HG03280 (cell line): ENCODE data around the gene OR10A3.
A peak's percentile ranks its signal among the peaks of the same experiment; 100 is the strongest.
"Not testable (repeated sequence)": the region's sequence is repeated elsewhere in the genome, so short reads cannot be mapped to it uniquely, and the experiment has no call there.

ENCODE experiments used
- ATAC-seq: cut with Tn5 transposase; IDR thresholded peaks from one replicate; pipeline ENCODE4 v1.9.1; 2021; ENCODE audit warnings: mild to moderate bottlenecking, moderate library complexity; ENCODE audit not compliant: unreplicated experiment

Gene OR10A3

GRCh38 chr11:7941608-7942007 lies at the start of gene OR10A3:
TSS of gene OR10A3 (minus strand) at chr11:7941708. CDS start at chr11:7939520, 2,188 bp downstream.
- ATAC-seq: no peak

DNA sequence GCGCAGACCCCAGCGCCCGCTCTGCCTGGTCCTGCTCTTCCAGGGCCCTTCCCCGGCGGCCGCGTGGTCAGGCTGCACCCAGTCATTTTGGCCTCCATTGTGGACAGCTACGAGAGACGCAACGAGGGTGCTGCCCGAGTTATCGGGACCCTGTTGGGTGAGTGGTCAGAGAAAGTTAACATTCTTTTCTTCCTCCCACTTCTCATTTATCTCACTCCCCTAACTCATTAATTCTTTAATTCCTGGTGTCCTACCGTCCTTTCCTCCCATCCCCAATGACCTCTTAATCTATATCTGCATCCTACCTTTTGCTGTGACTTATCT lies 46.0 kb upstream of the OR10A3 start:
- not testable (repeated sequence) for ATAC-seq

DNA sequence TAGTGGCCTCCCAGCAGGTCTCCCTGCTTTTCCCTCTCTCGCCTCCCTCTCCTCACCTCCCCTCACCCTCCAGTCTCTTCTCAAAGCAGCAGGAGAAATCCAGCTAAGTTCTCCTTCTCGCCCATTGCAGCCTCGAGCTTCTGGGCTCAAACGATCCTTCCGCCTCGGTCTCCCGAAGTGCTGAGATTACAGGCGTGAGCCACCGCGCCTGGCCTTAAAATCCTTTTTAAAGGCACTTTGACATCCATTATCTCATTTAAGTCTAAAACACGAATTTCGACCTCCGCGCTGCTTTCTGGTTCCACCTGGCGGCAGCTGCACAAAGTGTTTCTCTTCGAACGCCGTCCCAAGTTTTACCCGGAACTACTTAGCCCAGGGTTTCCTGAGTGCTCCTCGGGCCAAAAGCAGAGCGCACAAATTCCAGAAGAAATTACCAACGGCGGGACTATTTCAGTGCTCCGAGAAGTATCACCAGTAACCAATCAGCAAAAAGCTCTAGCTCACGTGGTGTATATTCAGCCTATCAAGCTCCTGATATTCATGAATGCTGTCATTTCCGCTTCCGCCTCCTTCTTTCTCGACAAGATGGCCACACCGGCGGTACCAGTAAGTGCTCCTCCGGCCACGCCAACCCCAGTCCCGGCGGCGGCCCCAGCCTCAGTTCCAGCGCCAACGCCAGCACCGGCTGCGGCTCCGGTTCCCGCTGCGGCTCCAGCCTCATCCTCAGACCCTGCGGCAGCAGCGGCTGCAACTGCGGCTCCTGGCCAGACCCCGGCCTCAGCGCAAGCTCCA lies 45.5 kb upstream of the OR10A3 start, which contains the start of gene EIF3F:
TSS of gene EIF3F (plus strand) at position 570 of the 792 bp plus-strand sequence. CDS start at position 586, 16 bp downstream.
- peak; percentile 95 for ATAC-seq

GRCh38 chr11:7983832-7984590 lies 42.5 kb upstream of the OR10A3 start:
- no peak for ATAC-seq

GRCh38 chr11:7982582-7983119 lies 41.1 kb upstream of the OR10A3 start:
- no peak for ATAC-seq

- ATAC-seq: no peak
Measured at GRCh38 chr11:7981619-7982157, 40.2 kb upstream of the OR10A3 start.

DNA sequence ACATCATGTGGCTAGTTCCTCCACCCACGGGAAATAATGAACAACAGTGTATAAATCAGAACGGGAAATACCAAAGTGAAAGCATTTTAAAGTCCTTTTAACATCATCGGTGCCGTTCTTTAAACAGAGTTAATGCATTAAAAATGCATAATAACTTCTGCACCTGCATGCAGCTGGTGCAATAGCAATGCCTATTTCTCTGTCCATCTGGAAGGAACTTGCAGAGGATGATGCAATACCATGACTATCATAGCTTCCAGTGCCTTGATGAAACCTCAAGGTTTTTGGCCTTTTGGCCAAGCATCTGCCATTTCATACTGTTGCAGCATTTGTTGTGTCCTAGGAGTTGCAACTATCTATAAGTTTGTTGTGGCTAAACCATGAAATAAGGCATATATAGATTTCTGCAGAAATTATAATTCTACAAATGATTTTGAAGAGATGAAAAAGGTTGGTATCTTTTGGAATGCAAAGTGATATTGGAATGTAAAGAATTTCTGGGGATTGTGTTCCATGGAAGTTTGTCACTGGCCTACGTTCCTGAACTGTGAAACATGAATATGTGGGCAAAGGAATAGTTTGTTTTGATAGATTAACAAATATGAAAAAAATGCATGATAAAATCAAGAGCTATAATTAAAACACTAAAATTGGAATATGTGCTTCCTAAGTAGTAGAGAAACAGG lies 35.9 kb upstream of the OR10A3 start:
- no peak for ATAC-seq

DNA sequence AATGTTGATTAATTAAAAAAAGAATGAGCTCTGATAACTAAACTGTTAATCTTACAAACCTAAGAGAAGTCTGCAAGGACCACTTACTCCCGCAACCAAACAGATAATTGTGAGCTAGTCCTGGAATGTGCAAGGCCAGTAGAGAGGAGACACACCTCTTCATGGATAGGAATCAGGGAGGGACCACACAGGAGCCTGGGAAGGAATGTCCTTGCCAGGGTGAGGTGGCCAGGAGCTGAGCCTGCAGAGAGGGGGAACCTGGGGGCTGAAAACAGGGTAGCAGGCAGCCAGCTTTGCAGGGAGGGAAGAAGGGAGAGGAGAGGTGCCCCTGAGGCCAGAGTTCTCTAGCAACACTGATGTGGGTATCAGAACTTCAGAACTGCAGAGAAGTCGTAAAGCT lies 33.2 kb upstream of the OR10A3 start:
- ATAC-seq: no peak

DNA sequence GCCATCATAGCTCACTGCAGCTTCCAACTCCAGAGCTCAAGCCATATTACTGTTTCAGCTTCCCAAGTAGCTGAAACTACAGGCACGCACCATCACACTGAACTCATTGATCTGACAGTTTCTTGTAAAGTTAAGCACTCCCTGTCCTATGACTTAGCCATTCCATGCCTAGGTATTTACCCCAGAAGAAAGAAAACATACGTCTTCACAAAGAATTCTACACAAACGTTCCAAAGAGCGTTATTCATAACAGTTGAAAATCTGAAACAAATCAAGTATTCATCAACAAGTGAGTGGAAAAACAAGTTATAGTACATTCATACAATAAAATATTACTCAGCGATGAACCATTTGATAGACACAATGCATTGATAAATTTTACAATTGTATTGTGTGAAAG lies 31.5 kb upstream of the OR10A3 start:
- no peak for ATAC-seq

DNA sequence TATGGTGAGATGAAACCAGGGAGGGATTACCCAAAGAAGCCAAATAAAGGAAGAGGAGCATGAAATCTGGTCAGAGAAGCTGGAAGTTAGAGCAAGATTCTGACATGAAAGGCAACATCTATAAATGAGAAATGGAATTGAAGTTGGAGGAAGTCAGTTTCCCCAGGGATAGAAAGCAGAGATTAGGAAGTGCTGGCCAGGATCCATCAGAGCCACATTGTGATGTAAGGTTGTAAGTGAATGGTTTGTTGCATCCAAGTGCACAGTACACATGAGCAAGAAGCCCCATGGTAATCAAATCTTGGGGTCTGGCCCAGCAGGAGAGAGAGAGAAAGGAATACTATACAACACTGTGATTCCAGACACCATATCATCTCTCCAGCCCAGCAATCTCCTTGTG lies 30.3 kb upstream of the OR10A3 start:
- no peak for ATAC-seq

DNA sequence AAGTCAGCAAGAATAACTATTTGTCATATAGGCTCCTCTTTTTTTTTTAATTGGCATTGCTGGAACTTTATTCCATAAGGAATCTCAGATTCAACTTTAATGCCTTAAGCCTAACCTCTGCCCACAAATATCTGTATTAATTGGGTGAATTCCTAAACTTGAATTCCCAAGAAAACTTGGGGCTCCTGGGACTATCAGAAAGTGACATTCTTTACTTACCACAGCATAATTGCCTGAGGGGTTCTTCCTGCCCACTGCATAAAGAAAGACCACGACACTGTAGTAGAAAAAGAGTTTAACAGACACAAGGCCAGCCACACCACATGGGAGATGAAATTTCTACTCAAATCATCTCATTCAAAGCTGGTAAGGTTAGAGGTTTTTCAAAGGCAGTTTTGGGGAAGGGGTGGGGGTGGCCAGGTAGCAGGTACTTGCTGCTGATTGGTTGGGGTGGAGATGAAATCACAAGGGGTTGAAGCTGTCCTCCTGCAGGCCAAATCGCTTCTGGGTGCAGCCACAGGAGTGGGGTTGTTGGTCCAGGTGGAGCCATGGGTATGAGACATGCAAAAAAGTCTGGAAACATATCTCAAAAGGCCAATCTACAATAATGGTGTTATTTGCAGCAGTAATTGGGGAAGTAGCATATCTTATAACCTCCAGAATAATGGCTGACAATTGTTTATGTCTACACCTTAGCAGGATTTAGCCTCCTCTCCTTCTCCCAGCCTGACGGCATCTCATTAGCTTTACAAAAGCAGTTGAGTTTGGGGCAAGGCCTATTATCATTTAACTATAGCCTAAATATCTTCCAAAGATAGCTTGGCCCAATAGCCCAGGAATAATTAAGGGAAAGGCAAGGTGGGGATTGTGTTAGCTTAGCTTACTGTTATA lies 28.5 kb upstream of the OR10A3 start:
- ATAC-seq: no peak

GRCh38 chr11:7968686-7969085 lies 27.2 kb upstream of the OR10A3 start:
- ATAC-seq: no peak

- no peak for ATAC-seq
Measured at GRCh38 chr11:7967826-7968225, 26.3 kb upstream of the OR10A3 start.

DNA sequence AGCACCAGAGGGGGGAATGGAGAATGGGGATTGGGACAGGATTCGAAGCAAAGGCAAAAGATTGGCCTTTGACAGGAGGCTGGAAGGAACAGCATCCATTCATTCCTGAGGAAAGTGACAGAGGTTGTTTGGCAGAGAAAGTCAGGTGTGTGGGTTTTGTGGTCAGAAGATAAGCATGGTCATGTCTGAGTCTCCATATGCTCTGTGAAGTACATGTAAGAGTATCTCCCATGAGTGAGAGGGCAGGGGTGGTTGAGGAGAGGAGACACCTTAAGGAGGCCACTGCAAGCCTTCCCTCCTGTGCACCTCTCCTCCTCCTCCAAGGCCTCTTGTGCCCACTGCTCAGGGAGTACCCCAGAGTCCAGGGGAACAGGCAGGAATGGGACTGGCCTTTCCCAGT lies 25.6 kb upstream of the OR10A3 start:
- no peak for ATAC-seq

- ATAC-seq: no peak
Measured at GRCh38 chr11:7965386-7965785, 23.9 kb upstream of the OR10A3 start, which contains the start of gene NLRP10. TSS of gene NLRP10 (minus strand) at chr11:7965447. CDS start at chr11:7963495, 1,952 bp downstream.

- no peak for ATAC-seq
Measured at GRCh38 chr11:7964873-7965272, 23.4 kb upstream of the OR10A3 start.

DNA sequence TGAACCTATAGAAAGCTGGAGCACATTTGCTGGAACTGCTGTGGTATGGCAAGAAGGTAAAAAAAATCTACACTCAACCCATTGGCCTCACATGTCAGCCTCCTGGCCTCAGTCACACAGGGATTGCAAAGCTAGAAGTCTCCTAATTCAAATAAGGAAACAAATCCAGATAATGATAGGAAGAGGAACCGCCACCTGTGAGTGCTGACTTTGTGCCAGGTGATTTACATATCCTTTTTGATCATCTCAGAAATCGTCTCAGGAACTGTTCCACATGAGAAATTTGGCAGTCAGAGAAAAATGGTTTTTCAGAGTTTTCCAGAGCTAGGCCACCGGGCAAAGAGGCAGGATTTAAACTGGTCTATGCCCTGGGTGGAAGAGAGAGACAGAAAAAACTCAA lies 22.8 kb upstream of the OR10A3 start:
- ATAC-seq: no peak

GRCh38 chr11:7955191-7955590 lies 13.7 kb upstream of the OR10A3 start:
- ATAC-seq: no peak

DNA sequence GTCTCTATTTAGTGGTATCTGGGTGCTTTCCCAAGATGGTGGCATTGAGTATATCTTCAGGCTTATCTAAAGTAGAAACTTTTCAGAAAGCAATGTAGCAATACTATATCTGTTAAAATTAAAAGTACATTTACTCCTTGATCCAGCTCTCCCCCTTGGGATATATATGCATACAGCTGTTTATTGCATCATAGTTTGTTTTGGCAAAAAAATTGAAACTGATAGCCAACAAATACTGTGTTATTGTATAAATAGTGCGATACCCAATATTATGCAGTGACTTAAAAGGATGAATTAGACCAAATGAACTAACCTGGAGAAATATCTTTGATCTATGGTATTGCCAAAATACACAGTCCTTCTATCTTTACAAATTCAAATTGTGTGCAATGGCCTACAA lies 8.4 kb upstream of the OR10A3 start:
- ATAC-seq: no peak

GRCh38 chr11:7944123-7944522 lies 2.6 kb upstream of the OR10A3 start:
- ATAC-seq: no peak
